ENCODE data around the gene CCT8. TPM values are rescaled to one million over a fixed set of nuclear protein-coding genes. Genes with fewer than 3 reads are reported as not detected.

Gene CCT8
- total RNA-seq, 6 experiments from 2014 or later = 209 to 258 (median 227) TPM

- H3K9me3 Mint-ChIP-seq = no peaks in the 10 kb centered on the region
- no peak for TF ChIP-seq CTCF (IDR thresholded peaks at IDR 0.05)
- peaks cover 15% of the 10 kb centered on the region for H3K4me1 Mint-ChIP-seq (ENCODE audit: low read depth)
- H3K4me3 Mint-ChIP-seq = no peak overlapping the region
- peaks cover 12% of the 10 kb centered on the region; the same call in 1 of the 2 replicates for H3K36me3 Mint-ChIP-seq (ENCODE audit: low read depth)
- H3K27ac Mint-ChIP-seq = no peak overlapping the region
- no peak for DNase-seq
- H3K27me3 Mint-ChIP-seq (ENCODE audit: insufficient read depth) = peaks cover 3% of the 10 kb centered on the region
These were observed 43.9 kb downstream of the CCT8 start for GRCh38 chr21:29029524-29029923.

- Mint-ChIP-seq H3K27ac (peak overlapping the region; percentile 100), H3K27me3 (ENCODE audit: insufficient read depth) (peaks cover 3% of the 10 kb centered on the region; the same call in 1 of the 2 replicates), H3K36me3 (ENCODE audit: low read depth) (peaks cover 12% of the 10 kb centered on the region), H3K4me1 (ENCODE audit: low read depth) (peaks cover 20% of the 10 kb centered on the region), H3K4me3 (peak overlapping the region; percentile 95), H3K9me3 (no peaks in the 10 kb centered on the region)
- no peak for TF ChIP-seq CTCF (IDR thresholded peaks at IDR 0.05)
- peak; percentile 38 for DNase-seq
These were observed 48.1 kb downstream of the CCT8 start for GRCh38 chr21:29025328-29025713.

GRCh38 chr21:29024474-29025327, 48.7 kb downstream of the CCT8 start, which contains the start of gene USP16:
Gene USP16, plus strand, starts transcription at chr21:29024668. Its CDS starts 3,246 bp downstream, at chr21:29027914.
- TF ChIP-seq CTCF (IDR thresholded peaks at IDR 0.05) = peak; percentile 42; the same call in 1 of the 2 replicates
- Mint-ChIP-seq H3K4me3 (peak within 1 kb of the TSS; percentile 95), H3K36me3 (ENCODE audit: low read depth) (peaks cover 12% of the 10 kb centered on the region), H3K4me1 (ENCODE audit: low read depth) (peaks cover 20% of the 10 kb centered on the region), H3K9me3 (no peaks in the 10 kb centered on the region), H3K27ac (peak within 1 kb of the TSS; percentile 100), H3K27me3 (ENCODE audit: insufficient read depth) (peaks cover 3% of the 10 kb centered on the region; the same call in 1 of the 2 replicates)
- peak; percentile 100 for DNase-seq

- peak overlapping the region; percentile 26; the same call in 1 of the 2 replicates for H3K27ac Mint-ChIP-seq
- H3K4me1 Mint-ChIP-seq (ENCODE audit: low read depth) = peaks cover 34% of the 10 kb centered on the region
- no peak overlapping the region for H3K4me3 Mint-ChIP-seq
- peaks cover 3% of the 10 kb centered on the region; the same call in 1 of the 2 replicates for H3K27me3 Mint-ChIP-seq (ENCODE audit: insufficient read depth)
- DNase-seq = no peak
- H3K9me3 Mint-ChIP-seq = no peaks in the 10 kb centered on the region
- peaks cover 14% of the 10 kb centered on the region for H3K36me3 Mint-ChIP-seq (ENCODE audit: low read depth)
- TF ChIP-seq CTCF (IDR thresholded peaks at IDR 0.05) = no peak
These were observed 51.3 kb downstream of the CCT8 start for GRCh38 chr21:29022166-29022565.

- H3K36me3 Mint-ChIP-seq (ENCODE audit: low read depth) = peaks cover 10% of the 10 kb centered on the region; the same call in 1 of the 2 replicates
- H3K9me3 Mint-ChIP-seq = no peaks in the 10 kb centered on the region
- no peak for TF ChIP-seq CTCF (IDR thresholded peaks at IDR 0.05)
- peaks cover 13% of the 10 kb centered on the region for H3K4me1 Mint-ChIP-seq (ENCODE audit: low read depth)
- H3K27me3 Mint-ChIP-seq (ENCODE audit: insufficient read depth) = no peaks in the 10 kb centered on the region
- peak overlapping the region; percentile 89 for H3K4me3 Mint-ChIP-seq
- peak overlapping the region; percentile 87 for H3K27ac Mint-ChIP-seq
- no peak for DNase-seq
These were observed 54.9 kb downstream of the CCT8 start for GRCh38 chr21:29018540-29018939.
